Muscle layer of colon (tissue), 2 donors: Measurements from ENCODE around the gene GPR26.

Experiments used
- H3K27ac ChIP-seq: one replicate; pipeline ENCODE4 v1.7.0; 2013; ENCODE audit warnings: low read depth, mild to moderate bottlenecking, low read length, moderate library complexity
- H3K27me3 ChIP-seq, 2 donors: one replicate each; pipeline ENCODE4 v1.7.0; 2013; ENCODE audit warnings: low read length in 2 of 2, mild to moderate bottlenecking in 2 of 2; ENCODE audit not compliant: insufficient read depth in 2 of 2, control insufficient read depth in 1 of 2
- H3K36me3 ChIP-seq: one replicate; pipeline ENCODE4 v1.7.0; 2013; ENCODE audit warnings: mild to moderate bottlenecking, low read length; ENCODE audit not compliant: insufficient read depth
- H3K4me1 ChIP-seq: one replicate; pipeline ENCODE4 v1.7.0; 2013; ENCODE audit warnings: mild to moderate bottlenecking, low read length; ENCODE audit not compliant: insufficient read depth
- H3K4me3 ChIP-seq, 2 donors: one replicate each; pipeline ENCODE4 v1.7.0; 2013; ENCODE audit warnings: low read length in 2 of 2, low read depth in 1 of 2, mild to moderate bottlenecking in 1 of 2, moderate library complexity in 1 of 2
- H3K9ac ChIP-seq: one replicate; pipeline ENCODE4 v1.7.0; 2013; ENCODE audit warnings: low read length
- H3K9me3 ChIP-seq: one replicate; pipeline ENCODE4 v1.7.0; 2013; ENCODE audit warnings: mild to moderate bottlenecking, low read length
- donor health status: abdominal sarcoma.
- donor health status: Adenocarcinoma of cecum.

The GPR26 gene

DNA sequence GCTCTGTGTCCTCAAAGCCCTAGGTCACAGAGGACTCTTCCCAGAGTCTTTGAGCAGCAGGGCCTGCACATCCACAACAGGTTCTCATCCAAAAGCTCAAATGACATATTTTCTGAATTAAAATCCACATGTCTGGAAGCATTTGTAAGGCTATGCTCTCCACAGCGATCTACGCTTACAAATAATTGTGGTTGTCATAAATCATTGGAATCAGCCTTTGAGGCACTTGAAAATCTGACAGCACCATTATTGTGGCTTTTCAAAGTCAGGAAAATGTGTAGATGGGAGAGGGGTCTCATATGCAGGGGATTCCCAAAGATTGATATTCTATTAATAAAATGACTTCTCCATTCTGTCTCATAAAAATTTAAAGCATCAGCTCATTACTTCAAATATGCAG lies 16.3 kb downstream of the GPR26 start:
- Histone ChIP-seq H3K27me3 (no peaks in the 10 kb centered on the region), H3K9me3 (no peaks in the 10 kb centered on the region), H3K36me3 (no peaks in the 10 kb centered on the region), H3K4me1 (no peaks in the 10 kb centered on the region), H3K4me3 (no peak overlapping the region), H3K27ac (no peak overlapping the region), H3K9ac (no peak overlapping the region)

DNA sequence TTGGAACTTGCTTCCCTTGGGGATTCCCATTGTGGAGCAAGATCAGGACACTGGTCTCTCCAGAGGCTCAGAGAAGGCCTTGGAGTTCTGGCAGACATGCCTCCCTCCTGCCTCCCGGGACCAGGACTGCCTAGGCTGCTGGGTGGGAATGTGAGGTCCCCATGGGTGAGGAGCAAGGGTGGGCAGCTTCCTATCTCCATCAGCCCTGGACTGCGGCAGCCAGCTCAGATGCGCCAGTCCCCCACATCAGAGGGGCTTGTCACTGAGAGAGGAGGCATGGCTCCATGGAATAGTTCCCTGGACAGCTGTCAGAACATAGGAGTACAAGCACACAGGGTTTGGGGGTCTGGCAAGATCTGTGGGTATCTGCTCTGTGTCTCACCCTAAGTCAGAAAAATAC lies 17.3 kb downstream of the GPR26 start:
- Histone ChIP-seq H3K4me1 (no peaks in the 10 kb centered on the region), H3K4me3 (no peak overlapping the region), H3K27me3 (no peaks in the 10 kb centered on the region), H3K36me3 (no peaks in the 10 kb centered on the region), H3K9ac (no peak overlapping the region), H3K27ac (no peak overlapping the region), H3K9me3 (no peaks in the 10 kb centered on the region)

DNA sequence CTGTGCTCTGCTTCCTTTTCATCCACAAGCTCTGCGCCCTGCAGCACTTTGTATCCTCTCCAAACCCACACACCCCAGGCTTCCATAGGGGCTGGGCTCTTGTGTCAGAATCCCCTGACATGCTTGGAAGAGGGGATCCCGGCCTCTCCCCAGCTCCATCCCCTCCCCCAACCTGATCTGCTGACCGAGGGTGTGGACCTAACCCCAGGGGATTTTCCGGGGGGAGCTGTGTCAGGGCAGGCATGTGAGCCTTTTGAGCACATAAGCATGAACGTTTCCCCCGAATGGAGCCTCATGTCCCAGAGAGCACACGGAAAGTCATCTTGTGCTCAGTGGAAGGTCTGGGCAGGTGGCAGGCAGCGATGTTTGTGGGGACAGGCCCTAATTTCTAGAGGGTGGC lies 17.7 kb downstream of the GPR26 start:
- Histone ChIP-seq H3K9ac (no peak overlapping the region), H3K27ac (no peak overlapping the region), H3K27me3 (no peaks in the 10 kb centered on the region), H3K4me3 (no peak overlapping the region), H3K36me3 (no peaks in the 10 kb centered on the region), H3K4me1 (no peaks in the 10 kb centered on the region), H3K9me3 (no peaks in the 10 kb centered on the region)

DNA sequence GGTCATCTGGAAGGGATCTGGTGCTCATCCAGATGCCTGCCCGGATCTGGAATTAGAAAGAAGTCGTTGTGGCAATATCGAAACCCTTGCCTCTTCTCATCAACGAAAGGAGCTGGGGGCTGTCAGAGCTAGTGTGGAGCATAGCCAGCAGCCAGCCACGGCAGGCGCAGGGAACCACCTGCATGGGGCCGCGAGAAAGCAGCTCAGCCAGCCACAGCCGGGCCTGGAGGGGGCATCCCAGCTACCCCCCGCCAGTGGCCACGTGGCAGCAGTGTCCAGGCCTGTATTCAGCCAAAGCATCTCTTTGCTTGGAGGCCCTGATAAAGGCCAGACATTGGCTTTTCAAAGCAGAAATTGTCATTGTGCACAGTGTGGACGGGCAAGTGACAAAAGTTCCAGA lies 19.1 kb downstream of the GPR26 start:
- no peaks in the 10 kb centered on the region for H3K27me3 ChIP-seq
- H3K4me1 ChIP-seq = no peaks in the 10 kb centered on the region
- H3K9me3 ChIP-seq = no peaks in the 10 kb centered on the region
- H3K4me3 ChIP-seq = no peak overlapping the region
- H3K27ac ChIP-seq = no peak overlapping the region
- no peaks in the 10 kb centered on the region for H3K36me3 ChIP-seq
- no peak overlapping the region for H3K9ac ChIP-seq

DNA sequence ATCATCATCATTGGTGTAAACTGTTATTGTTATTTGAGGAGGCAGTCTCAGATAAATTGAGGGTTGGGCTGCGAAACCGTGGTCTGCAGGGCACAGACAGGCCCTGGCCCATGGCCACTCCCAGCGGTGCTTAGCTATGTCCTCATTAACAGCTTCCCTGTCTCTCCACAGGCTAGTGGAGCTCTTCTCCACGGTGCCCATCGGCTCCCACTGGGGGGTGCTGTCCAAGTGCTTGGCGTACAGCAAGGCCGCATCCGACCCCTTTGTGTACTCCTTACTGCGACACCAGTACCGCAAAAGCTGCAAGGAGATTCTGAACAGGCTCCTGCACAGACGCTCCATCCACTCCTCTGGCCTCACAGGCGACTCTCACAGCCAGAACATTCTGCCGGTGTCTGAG lies 21.6 kb downstream of the GPR26 start:
- no peaks in the 10 kb centered on the region for H3K9me3 ChIP-seq
- no peaks in the 10 kb centered on the region for H3K27me3 ChIP-seq
- H3K36me3 ChIP-seq = no peaks in the 10 kb centered on the region
- H3K9ac ChIP-seq = no peak overlapping the region
- no peak overlapping the region for H3K4me3 ChIP-seq
- no peaks in the 10 kb centered on the region for H3K4me1 ChIP-seq
- H3K27ac ChIP-seq = no peak overlapping the region

DNA sequence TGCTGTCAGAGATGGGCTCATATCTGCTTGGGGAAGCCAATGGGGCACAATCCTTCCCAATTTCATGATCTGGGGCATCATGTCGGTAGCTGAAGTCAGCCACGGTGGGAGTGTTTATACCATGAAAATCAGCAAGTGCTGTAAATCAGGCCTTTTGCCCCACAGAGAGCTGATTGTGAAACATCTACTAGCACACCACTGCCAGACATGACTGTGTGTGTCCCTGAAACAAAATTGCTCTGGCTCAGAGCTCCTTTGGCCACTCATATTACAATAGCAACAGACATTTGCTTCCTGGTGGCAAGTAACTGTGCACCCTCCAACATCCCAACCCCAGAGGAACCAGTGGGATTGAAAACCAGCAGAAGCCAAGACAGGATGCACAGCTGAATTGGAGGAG lies 23.7 kb downstream of the GPR26 start:
- H3K36me3 ChIP-seq = no peaks in the 10 kb centered on the region
- H3K9ac ChIP-seq = no peak overlapping the region
- H3K27ac ChIP-seq = no peak overlapping the region
- H3K4me3 ChIP-seq = no peak overlapping the region
- H3K9me3 ChIP-seq = no peaks in the 10 kb centered on the region
- H3K4me1 ChIP-seq = no peaks in the 10 kb centered on the region
- no peaks in the 10 kb centered on the region for H3K27me3 ChIP-seq

DNA sequence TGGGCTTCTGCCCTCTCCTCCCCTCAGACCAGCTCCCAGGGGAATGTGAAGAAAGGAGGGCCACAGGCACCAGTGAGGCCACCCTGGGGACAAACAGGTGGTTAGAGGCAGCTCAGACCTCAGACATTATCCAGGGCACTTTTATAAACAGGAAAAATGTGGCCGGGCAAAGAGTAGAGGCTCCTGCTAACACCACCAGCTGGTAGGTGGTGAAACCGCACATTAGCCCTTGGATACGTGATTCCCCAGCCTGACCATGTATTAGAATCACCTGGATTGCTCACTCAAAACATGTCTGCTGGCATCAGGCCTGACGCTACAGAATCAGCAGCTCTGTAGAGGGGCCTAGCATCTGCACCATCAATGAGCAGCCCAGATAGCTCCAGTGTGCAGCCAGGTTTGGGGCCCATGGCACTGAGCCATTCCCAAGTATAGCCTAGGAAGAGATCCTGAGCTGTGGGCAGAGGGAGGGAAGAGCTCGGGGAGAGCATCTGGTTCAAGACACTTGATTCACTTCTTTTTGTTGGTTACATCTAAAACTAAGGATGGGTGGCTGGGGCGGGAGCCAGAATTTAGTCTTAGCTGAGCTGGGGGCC lies 37.1 kb downstream of the GPR26 start:
- H3K27me3 ChIP-seq = no peaks in the 10 kb centered on the region
- no peak overlapping the region for H3K9ac ChIP-seq
- no peak overlapping the region for H3K27ac ChIP-seq
- H3K4me1 ChIP-seq = no peaks in the 10 kb centered on the region
- no peaks in the 10 kb centered on the region for H3K9me3 ChIP-seq
- no peak overlapping the region for H3K4me3 ChIP-seq
- H3K36me3 ChIP-seq = no peaks in the 10 kb centered on the region

DNA sequence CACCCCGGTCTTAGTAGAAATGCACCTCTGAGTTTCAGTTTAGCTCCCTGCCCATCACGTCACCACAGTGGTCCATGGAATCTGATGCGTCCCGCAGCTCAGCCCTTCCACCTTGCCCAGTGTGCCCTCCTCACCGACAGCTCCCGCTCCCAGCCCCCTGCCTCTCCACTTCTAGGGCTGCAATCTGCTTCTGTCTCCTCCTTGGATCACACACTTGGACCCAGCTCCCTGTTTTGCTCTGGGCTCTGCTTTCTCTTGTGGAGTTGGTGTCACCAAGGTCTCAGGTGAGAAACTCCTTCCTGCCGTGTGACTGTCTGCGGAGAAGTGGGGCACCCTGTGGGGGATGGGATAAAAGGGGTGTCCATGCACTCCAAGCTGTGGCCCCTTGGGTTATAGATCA lies 37.9 kb downstream of the GPR26 start:
- H3K9ac ChIP-seq = no peak overlapping the region
- no peaks in the 10 kb centered on the region for H3K27me3 ChIP-seq
- no peaks in the 10 kb centered on the region for H3K36me3 ChIP-seq
- H3K27ac ChIP-seq = no peak overlapping the region
- no peak overlapping the region for H3K4me3 ChIP-seq
- no peaks in the 10 kb centered on the region for H3K9me3 ChIP-seq
- H3K4me1 ChIP-seq = no peaks in the 10 kb centered on the region

DNA sequence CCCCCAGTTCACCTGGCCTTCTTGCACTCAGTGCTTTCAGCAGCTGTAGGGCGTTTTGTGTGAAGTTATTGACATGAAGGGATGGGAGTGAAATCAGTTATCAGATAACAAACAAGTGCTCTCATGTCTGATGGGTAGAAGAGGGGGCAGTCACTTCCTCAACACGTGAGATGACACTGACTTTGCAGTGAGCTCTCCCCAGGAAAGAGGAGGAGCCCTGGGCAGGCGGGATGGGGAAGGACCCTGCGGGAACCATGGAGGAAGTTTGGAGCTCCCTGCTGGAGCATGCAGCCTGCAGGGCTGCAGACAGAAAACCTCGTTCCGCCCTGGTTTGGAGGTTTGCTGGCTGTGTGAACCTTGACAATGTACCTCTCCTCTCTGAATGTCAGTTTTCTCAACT lies 38.7 kb downstream of the GPR26 start:
- H3K4me3 ChIP-seq = no peak overlapping the region
- H3K27ac ChIP-seq = no peak overlapping the region
- no peaks in the 10 kb centered on the region for H3K36me3 ChIP-seq
- no peaks in the 10 kb centered on the region for H3K9me3 ChIP-seq
- no peaks in the 10 kb centered on the region for H3K4me1 ChIP-seq
- H3K9ac ChIP-seq = no peak overlapping the region
- H3K27me3 ChIP-seq = no peaks in the 10 kb centered on the region

DNA sequence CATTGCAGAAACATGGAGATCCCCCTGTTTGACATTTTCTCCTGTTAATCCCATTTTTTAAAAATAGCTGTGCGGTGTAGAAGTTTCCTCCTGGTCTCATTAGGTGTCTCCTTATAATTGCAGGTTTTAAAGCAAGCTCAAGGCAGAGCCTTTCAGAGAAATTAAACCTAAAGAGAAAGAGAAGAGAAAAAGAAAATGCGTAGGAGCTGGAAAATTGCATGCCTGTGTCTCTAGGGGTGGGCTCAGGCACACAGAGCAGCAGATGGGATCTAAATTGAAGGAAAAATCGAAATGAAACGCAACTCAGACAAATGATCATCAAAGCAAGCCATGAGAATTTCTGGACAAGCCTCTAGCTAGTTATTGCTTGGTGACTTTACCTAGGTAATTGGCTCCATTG lies 40.1 kb downstream of the GPR26 start:
- Histone ChIP-seq H3K4me3 (no peak overlapping the region), H3K36me3 (no peaks in the 10 kb centered on the region), H3K9ac (no peak overlapping the region), H3K27ac (no peak overlapping the region), H3K4me1 (no peaks in the 10 kb centered on the region), H3K9me3 (no peaks in the 10 kb centered on the region), H3K27me3 (no peaks in the 10 kb centered on the region)

DNA sequence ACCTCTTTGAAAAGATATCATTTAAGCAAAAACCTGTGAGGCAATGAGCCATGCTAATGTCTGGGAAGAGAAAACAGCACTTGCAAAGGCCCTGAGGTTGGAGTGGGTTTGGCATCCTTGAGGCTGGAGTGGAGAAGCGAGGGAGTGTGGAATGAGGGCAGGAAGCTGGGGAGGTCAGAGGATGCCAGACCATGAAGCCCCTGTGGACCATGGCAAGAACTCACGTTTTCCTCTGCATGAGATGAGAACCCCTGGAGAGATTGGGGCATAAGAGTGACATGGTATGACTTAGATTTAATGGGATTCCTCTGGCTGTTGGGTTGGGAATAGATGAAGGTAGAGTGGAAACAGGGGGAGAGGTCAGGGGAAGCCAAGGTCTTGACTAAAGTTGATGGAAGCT lies 49.4 kb downstream of the GPR26 start:
- H3K27ac ChIP-seq = no peak overlapping the region
- no peaks in the 10 kb centered on the region for H3K27me3 ChIP-seq
- H3K4me3 ChIP-seq = no peak overlapping the region
- H3K9me3 ChIP-seq = no peaks in the 10 kb centered on the region
- no peaks in the 10 kb centered on the region for H3K36me3 ChIP-seq
- no peaks in the 10 kb centered on the region for H3K4me1 ChIP-seq
- no peak overlapping the region for H3K9ac ChIP-seq

DNA sequence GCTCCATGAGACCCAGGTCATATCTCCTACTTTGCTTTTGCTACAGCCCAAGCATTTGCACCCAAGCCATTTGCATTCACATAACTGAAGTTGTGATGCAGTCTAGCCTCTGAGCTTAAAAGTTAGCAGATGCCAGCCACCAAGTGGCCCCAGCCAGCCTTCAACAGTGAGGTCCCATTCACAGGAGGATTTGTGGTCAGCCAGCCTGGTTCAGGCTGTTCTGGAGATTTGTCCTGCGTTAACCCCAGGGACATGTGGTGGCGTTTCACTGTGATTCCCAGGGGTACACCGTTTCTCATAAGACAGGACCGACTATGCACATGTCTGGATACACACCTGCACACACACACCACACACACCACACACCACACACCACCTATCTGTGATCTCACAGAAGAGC lies 51.2 kb downstream of the GPR26 start:
- H3K9me3 ChIP-seq = no peaks in the 10 kb centered on the region
- H3K4me1 ChIP-seq = no peaks in the 10 kb centered on the region
- no peak overlapping the region for H3K9ac ChIP-seq
- H3K27ac ChIP-seq = no peak overlapping the region
- no peaks in the 10 kb centered on the region for H3K27me3 ChIP-seq
- H3K36me3 ChIP-seq = no peaks in the 10 kb centered on the region
- no peak overlapping the region for H3K4me3 ChIP-seq
